A549 (cell line): Measurements from ENCODE around the gene SEZ6L2.
"Not testable (repeated sequence)": the region's sequence is repeated elsewhere in the genome, so short reads cannot be mapped to it uniquely, and the experiment has no call there.

ENCODE experiments used
- KDM1A ChIP-seq: fragments of 200-600 bp; sonication (generic); IDR thresholded peaks from 2 replicates; pipeline ENCODE4 v1.6.1; 2016; ENCODE audit warnings: low read depth, mild to moderate bottlenecking
- POLR2A ChIP-seq: IDR thresholded peaks from 2 replicates; pipeline ENCODE4 v1.6.1; 2012; ENCODE audit warnings: mild to moderate bottlenecking, low read length
- POLR2AphosphoS2 ChIP-seq: conservative IDR thresholded peaks from 2 replicates; pipeline ENCODE4 v1.6.1; 2012; ENCODE audit warnings: low read length, improper control_type of control experiment, inconsistent platforms
- ZNF302 ChIP-seq: fragments of 250-450 bp; sonication (Bioruptor Pico); IDR thresholded peaks from 2 replicates; pipeline ENCODE4 v1.9.0; 2021; ENCODE audit warnings: inconsistent platforms, mild to moderate bottlenecking, moderate library complexity
- TF ChIP-seq, protein P1 (sequence below): fragments of >200 bp; sonication (Bioruptor Twin); formaldehyde crosslinking; IDR thresholded peaks from 3 replicates; pipeline ENCODE4 v1.5.1; 2016
- TF ChIP-seq, protein P2 (sequence below): IDR thresholded peaks from 2 replicates; pipeline ENCODE4 v1.6.1; 2012
- TF ChIP-seq, protein P3 (sequence below): IDR thresholded peaks from 2 replicates; pipeline ENCODE4 v1.6.1; 2012; ENCODE audit warnings: low read depth, borderline replicate concordance
- TF ChIP-seq, protein P4 (sequence below): fragments of 450-650 bp; IDR thresholded peaks from 2 replicates; pipeline ENCODE4 v1.6.1; 2014; ENCODE audit warnings: antibody characterized with exemption

DNA sequence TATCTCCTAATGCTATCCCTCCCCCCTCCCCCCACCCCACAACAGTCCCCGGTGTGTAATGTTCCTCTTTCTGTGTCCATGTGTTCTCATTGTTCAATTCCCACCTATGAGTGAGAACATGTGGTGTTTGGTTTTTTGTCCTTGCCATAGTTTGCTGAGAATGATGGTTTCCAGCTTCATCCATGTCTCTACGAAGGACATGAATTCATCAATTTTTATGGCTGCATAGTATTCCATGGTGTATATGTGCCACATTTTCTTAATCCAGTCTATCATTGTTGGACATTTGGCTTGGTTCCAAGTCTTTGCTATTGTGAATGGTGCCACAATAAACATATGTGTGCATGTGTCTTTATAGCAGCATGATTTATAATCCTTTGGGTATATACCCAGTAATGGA lies 32.4 kb upstream of the SEZ6L2 start:
- TF ChIP-seq, protein P1, sequence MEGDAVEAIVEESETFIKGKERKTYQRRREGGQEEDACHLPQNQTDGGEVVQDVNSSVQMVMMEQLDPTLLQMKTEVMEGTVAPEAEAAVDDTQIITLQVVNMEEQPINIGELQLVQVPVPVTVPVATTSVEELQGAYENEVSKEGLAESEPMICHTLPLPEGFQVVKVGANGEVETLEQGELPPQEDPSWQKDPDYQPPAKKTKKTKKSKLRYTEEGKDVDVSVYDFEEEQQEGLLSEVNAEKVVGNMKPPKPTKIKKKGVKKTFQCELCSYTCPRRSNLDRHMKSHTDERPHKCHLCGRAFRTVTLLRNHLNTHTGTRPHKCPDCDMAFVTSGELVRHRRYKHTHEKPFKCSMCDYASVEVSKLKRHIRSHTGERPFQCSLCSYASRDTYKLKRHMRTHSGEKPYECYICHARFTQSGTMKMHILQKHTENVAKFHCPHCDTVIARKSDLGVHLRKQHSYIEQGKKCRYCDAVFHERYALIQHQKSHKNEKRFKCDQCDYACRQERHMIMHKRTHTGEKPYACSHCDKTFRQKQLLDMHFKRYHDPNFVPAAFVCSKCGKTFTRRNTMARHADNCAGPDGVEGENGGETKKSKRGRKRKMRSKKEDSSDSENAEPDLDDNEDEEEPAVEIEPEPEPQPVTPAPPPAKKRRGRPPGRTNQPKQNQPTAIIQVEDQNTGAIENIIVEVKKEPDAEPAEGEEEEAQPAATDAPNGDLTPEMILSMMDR, result not testable (repeated sequence)
- TF ChIP-seq POLR2A; KDM1A; POLR2AphosphoS2; ZNF302 (CRISPR knock-in tag): not testable (repeated sequence)
- TF ChIP-seq, protein P2, sequence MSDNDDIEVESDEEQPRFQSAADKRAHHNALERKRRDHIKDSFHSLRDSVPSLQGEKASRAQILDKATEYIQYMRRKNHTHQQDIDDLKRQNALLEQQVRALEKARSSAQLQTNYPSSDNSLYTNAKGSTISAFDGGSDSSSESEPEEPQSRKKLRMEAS, result not testable (repeated sequence)
- TF ChIP-seq, protein P3, sequence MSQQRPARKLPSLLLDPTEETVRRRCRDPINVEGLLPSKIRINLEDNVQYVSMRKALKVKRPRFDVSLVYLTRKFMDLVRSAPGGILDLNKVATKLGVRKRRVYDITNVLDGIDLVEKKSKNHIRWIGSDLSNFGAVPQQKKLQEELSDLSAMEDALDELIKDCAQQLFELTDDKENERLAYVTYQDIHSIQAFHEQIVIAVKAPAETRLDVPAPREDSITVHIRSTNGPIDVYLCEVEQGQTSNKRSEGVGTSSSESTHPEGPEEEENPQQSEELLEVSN, result not testable (repeated sequence)
- TF ChIP-seq, protein P4, sequence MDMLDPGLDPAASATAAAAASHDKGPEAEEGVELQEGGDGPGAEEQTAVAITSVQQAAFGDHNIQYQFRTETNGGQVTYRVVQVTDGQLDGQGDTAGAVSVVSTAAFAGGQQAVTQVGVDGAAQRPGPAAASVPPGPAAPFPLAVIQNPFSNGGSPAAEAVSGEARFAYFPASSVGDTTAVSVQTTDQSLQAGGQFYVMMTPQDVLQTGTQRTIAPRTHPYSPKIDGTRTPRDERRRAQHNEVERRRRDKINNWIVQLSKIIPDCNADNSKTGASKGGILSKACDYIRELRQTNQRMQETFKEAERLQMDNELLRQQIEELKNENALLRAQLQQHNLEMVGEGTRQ, result not testable (repeated sequence)
